GM21723 (cell line): ENCODE measurements around the gene QTRT2.

Experiments
- ATAC-seq: cut with Tn5 transposase; IDR thresholded peaks from one replicate; pipeline ENCODE4 v1.9.1; 2021; ENCODE audit warnings: mild to moderate bottlenecking, moderate library complexity; ENCODE audit not compliant: unreplicated experiment

Gene QTRT2

GRCh38 chr3:114056130-114057010 is at the start of gene QTRT2, which contains the start of gene CCDC191:
TSS of gene QTRT2 (plus strand) at chr3:114056737. CDS start at chr3:114065258, 8,521 bp downstream.
TSS of gene CCDC191 (minus strand) at chr3:114056526. CDS start at chr3:114056466, 60 bp downstream.
- ATAC-seq: peak; percentile 98

GRCh38 chr3:114011059-114011797 is 45.3 kb upstream of the QTRT2 start:
- peak; percentile 90 for ATAC-seq

GRCh38 chr3:114014211-114014610 is 42.3 kb upstream of the QTRT2 start:
- no peak for ATAC-seq

GRCh38 chr3:114019486-114019885 is 37.1 kb upstream of the QTRT2 start:
- ATAC-seq: no peak

GRCh38 chr3:114020907-114021306 is 35.6 kb upstream of the QTRT2 start:
- no peak for ATAC-seq

GRCh38 chr3:114022145-114022802 is 34.3 kb upstream of the QTRT2 start:
- ATAC-seq: no peak

- no peak for ATAC-seq
Observed at GRCh38 chr3:114025451-114025850, 31.1 kb upstream of the QTRT2 start.

GRCh38 chr3:114026331-114026730 is 30.2 kb upstream of the QTRT2 start:
- no peak for ATAC-seq

GRCh38 chr3:114033721-114034120 is 22.8 kb upstream of the QTRT2 start:
- no peak for ATAC-seq

- ATAC-seq: no peak
Observed at GRCh38 chr3:114034211-114034610, 22.3 kb upstream of the QTRT2 start.

- ATAC-seq: no peak
Observed at GRCh38 chr3:114034787-114035545, 21.6 kb upstream of the QTRT2 start.

- no peak for ATAC-seq
Observed at GRCh38 chr3:114035896-114036295, 20.6 kb upstream of the QTRT2 start.

GRCh38 chr3:114043205-114043604 is 13.3 kb upstream of the QTRT2 start:
- ATAC-seq: no peak

GRCh38 chr3:114052216-114052615 is 4.3 kb upstream of the QTRT2 start:
- no peak for ATAC-seq

GRCh38 chr3:114057011-114057347 is 442 bp downstream of the QTRT2 start:
- ATAC-seq: peak; percentile 17

GRCh38 chr3:114058646-114059045 is 2.1 kb downstream of the QTRT2 start:
- no peak for ATAC-seq

- ATAC-seq: no peak
Observed at GRCh38 chr3:114060906-114061655, 4.5 kb downstream of the QTRT2 start.

GRCh38 chr3:114067804-114068203 is 11.3 kb downstream of the QTRT2 start:
- no peak for ATAC-seq

- ATAC-seq: no peak
Observed at GRCh38 chr3:114068336-114068735, 11.8 kb downstream of the QTRT2 start.

GRCh38 chr3:114071786-114072185 is 15.2 kb downstream of the QTRT2 start:
- ATAC-seq: no peak
